ENCODE measurements around the gene ANKRD28.
"Not testable (repeated sequence)": the region's sequence is repeated elsewhere in the genome, so short reads cannot be mapped to it uniquely, and the experiment has no call there.

Gene ANKRD28

GRCh38 chr3:15633766-15634598 lies 163.8 kb downstream of the ANKRD28 start:
- no peak for DNase-seq

DNA sequence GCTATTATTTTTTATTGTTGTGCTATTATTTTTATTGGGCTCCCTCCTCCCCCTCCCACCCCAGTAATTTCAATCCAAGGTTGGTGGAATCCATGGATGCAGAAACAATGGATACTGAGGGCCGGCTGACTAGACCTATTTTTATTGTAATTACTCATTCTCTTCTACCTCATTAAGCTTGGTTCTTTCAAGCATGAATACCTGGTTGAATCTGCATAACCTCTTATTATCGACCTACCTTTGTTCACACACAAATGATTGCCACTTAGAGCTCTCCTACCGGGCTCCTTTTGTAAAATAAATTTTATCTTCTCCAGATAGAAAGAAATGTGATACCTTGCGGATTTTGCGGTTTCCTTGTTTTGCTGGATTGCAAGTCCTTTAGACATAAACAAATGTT lies 164.6 kb downstream of the ANKRD28 start:
- DNase-seq: no peak

DNA sequence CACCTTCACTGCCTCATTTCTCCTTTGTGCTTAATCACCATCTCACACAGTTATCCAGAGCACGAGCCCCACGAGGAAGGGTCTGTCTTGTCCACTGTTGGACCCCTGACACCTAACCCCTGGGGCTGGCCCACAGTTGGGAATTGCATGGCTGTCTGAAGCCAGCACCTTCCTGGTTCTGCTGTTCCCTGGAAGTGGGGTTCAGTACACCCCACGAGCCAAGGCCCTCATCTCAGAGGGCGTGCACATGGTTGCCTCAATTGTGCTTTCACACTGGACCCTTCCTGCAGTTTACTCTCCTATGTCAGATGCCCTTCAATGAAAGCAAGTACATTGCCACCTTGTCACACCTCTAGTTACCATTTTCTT lies 165.6 kb downstream of the ANKRD28 start:
- DNase-seq: no peak

DNA sequence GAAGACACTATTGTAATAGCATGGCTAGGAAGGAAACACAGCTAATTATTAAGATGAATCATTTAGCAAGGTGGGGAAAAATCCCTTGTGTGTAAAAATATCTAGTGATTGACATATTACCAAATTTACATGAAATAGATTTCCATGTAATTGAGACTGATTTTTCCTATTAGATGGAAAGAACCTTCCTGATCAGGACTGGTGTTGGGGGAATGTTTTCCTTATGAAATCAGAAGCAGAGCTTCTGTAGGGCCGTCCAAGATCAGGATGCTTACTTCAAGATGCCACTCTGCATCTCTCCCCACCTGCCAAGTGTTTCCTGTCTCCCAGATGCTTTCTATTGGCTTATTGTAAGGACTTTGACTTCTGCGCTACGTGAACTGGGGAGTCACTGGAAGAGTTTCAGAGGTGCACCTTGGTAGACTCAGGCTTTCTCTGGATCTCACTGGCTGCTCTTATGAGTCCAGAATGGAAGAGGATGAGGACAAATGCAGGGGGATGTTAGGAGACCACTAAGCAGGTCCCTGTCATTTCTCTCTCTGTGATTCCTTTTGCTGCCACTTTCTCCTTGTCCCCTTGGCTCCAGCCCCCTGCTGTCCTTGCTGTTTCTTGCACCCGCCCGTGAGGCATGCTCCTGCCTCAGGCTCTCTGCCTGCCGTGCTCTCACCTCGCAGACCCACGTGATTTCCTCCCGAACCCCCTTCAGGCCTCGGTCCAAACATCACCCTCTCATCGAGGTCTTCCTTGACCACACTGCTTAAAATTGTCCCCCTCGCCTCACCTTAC lies 166.2 kb downstream of the ANKRD28 start:
- no peak for DNase-seq

DNA sequence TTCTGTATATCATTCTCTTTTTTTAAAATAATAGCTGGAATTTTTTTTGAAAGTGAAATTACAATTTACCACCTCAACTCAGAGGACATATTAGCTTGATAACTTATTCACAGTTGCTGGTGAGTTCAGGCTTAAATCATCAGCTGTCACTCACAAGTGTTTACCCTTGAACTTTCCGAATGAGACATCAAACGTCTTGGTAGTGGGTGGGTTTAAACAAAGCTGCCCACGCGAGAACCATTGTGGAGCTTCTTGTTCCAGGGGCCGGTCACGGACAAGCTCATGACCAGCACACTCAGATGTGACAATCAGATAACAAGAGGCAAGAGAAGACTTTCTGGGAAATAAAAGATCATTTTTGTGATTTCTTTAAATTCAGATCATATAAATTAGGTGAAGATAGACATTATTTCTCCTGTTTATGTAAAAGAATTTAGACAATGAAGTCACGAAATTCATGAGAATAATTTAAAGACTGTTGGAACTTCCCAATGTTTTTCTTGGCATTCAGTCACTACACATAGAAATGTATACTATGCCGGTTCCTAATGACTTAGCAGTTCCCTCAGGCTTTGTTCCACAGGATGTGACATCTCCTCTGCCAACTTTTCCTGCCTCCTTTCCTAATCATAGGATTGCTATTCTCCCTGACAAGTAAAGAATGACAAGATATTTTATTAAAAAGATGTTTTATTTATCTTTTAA lies 167.0 kb downstream of the ANKRD28 start:
- DNase-seq: peak; percentile 88

DNA sequence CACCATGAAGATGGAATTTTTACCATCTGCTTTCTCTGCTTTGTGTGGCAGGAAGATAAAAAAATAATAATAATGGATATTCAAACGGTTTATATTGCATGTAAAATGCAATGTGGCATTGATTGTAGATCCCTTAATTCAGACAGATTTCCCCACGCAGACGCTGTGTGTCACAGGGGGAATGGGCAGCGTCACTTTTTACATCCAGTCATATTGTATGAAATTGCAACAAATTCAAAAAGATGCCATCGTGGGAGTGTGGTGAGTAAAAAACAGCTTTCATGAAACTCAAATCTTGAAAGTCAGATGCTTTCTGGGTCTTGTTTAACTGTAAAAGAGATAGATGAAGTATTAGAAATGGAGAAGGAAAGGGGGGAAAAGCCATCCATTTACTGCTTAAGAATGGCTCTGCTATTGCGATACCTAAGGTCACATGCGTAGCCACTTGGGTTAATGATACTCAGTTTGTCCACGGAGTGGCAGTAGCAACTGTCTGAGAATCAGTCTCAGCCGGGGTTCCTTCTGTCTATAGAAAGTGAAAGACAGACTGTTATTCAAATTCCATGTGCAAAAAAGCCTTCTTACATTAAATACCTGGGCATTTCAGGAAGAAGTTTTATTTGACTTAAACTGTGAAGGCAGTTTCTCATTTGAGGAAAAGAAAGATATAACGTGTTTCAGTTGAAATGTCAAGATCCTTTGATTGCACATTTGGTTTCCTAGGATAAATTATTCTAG lies 167.8 kb downstream of the ANKRD28 start:
- DNase-seq: peak; percentile 84

- DNase-seq: no peak
Observed at GRCh38 chr3:15628967-15629366, 168.8 kb downstream of the ANKRD28 start.

DNA sequence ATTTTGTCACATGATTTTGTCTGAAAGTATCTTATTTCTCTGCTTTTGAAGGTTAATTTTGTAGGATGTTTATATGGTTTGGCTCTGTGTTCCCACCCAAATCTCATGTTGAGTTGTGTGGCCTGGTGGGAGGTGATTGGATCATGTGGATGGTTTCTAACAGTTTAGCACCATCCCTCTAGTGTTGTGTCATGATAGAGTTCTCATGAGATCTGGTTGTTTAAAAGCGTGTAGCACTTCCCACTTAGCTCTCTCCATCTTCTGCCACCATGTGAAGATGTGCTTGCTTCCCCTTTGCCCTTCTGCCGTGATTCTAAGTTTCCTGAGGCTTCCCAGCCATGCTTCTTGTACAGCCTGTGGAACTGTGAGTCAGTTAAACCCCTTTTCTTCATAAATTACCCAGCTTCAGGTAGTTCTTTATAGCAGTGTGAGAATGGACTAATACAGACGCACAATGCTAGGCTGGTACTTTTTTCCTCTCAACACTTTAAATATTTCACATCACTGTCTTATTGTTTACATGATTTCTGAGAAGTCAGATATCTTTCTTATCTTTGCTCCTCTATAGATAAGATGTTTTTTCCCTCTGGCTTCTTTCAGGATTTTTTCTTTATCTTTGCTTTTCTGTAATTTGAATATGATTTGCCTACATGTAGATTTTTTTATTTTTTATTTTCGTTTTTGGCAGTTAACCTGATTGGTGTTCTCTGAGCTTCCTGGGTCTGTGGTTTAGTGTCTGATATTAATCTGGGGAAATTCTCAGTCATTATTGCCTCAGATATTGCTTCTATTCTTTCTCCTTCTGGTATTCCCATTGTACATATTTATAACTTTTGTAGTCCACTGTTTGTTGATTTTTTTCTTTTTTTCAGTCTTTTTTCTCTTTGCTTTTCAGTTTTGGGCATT lies 174.0 kb downstream of the ANKRD28 start:
- DNase-seq: no peak

DNA sequence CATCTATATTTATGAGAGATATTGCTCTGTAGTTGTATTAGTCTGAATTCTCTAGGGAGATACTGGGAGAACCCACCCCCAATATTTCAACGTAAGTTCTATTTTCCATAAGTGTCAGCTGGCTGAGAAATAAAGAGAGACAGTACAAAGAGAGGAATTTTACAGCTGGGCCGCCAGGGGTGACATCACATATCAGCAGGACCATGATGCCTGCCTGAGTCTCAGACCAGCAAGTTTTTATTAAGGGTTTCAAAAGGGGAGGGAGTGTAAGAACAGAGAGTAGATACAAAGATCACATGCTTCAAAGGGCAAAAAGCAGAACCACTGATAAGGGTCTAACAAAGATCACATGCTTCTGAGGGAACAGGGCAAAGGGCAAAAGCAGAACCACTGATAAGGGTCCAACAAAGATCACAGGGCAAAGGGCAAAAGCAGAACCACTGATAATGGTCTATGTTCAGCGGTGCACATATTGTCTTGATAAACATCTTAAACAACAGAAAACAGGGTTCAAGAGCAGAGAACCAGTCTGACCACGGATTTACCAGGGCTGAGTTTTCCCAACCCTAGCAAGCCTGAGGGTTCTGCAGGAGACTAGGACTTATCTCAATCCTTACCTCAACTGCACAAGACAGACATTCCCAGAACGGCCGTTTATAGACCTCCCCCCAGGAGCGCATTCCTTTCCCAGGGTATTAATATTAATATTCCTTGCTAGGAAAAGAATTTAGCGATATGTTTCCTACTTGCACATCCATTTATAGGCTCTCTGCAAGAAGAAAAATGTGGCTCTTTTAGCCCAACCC lies 177.9 kb downstream of the ANKRD28 start:
- not testable (repeated sequence) for DNase-seq

Measured in fibroblast of skin of abdomen (primary cell).